Measurements from ENCODE around the gene STX2.

GRCh38 chr12:130765186-130765659 lies 73.8 kb downstream of the STX2 start:
- TF ChIP-seq CTCF (IDR thresholded peaks at IDR 0.05) (no peak), POLR2A (IDR thresholded peaks at IDR 0.05) (no peak)
